Measurements from ENCODE around the gene ADGRG1.

Gene ADGRG1

DNA sequence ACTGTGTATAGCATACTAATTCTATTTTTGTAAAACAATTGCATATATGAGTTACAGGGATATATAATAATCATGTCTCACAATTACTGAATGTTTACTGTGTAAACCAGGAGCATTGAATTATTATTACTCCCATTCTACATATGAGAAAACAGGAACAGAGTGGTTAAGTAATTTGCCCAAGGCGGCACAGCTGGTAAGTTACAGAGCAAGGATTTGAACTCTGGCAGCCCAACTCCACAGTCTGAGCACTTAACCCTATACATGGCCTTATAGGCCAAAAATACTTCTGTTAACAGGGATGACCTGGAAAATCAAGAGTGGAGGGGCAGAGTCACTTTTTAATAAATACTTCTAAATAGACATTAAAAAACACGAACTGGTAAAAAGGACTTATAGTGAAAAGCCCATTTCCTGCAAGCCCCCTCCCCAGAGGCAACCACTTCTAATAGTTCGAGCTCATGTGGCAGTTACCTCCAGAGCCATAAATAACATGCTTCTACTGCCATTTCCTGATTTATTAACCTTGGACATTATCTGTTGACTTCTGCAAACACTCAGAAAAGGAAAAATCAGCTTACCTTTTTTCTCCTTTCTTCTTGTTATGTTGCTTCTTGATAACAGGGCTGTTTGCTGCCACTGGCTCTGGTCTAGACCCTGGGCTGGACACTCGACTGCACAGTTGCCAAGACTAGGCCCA, 22.1 kb upstream of the ADGRG1 start:
- DNase-seq (ENCODE audit: low spot score), result no peak

DNA sequence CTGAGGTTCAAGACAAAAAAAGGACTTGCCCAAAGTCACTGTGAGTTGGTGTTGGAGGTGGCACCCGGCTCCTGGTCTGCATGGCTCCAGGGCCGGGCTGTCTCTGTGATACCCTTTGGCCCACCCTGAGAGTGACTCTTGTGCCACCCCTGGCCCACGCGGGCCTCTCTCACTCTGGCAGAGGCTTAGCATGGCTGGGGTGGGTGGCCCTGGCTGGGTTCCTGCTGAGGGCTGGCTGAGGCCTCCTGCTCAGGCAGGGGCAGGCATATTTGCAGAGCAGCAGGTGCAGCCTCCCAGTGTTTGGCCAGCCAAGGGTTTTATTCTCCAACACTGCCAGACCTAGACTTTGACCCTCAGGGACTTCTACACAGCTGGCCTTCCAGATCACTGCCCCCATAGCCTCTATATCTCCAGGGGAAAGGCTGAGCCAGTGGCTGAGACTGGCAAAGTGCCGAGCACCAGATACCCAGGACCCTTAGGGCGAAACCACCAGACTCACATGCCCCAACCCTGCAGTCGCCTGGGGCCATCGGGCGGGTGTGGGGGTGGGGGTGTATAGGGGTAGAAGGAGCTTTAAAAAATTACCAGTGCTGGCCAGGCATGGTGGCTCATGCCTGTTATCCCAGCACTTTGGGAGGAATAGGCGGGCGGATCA, 21.5 kb upstream of the ADGRG1 start:
- DNase-seq (ENCODE audit: low spot score), result no peak

GRCh38 chr16:57607676-57608461, 20.6 kb upstream of the ADGRG1 start:
- no peak for DNase-seq (ENCODE audit: low spot score)

DNA sequence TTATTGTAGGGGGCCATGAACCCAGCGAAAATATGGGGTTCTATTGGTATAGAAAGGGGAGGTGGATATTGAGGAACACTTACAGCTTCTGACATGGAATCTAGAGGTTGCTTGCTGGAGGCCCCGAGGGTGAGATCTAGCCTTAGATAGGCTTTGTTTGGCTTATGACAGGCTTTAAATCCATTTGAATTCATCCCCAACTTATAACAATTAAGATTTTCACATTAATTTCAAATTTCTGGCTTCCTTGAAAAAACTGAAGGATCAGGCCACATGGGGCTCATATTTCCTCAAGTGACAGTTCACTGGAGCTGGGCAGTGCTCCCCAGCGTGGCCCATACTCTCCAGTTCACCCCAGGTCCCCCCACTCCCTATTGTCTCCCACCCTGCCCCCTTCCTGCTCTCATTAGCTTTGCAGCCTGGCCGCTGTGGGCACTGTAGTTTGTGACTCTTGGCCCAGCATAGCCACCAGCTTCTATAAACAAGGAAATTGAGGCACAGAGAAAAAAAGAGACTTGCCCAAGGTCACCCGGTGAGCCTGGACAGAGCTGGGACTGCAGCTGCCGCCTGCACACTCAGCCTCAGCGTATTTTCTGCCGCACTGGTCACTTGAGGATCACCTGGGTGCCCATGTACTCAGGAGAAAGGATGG, 19.8 kb upstream of the ADGRG1 start:
- no peak for DNase-seq (ENCODE audit: low spot score)

DNA sequence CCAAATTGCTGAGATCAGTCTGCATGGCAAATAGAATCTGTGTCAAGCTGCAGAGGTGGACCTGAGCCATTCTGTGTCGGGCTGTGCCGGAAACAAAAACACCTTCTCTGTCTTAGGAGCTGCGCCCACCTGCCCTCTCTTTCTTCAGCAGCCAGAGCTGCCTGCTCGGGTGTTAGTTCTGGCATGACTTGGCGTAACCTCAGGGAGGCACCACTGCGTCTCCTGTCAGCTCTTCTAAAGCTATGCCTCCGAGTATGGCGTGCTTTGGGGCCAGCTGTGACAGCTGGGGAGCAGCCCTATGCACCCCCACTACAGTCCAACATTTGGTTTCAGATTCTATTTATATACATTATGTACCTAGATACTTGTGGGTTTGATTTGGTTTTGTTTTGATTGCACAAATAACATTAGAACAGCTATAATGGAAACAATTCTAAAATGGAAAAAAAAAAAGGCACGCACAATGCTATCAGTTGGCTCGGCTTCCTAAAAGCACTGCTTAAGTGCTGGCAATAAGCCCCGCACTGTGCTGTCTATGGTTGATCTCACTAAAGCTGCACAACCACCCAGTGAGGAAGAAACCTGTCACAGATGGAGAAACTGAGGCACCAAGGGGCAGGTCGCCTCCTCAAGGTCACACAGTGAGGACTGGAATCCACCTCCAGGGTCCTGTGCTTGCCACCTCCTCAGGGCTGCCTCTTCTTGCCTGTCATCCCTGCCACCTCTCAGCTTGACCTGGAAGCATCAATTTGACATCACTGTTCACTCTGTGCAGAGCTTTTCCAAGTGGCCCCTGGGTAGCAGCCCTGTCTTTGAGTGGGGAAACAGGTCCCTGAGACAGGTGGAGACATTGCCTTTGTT, 18.7 kb upstream of the ADGRG1 start:
- no peak for DNase-seq (ENCODE audit: low spot score)

GRCh38 chr16:57610611-57611010, 17.8 kb upstream of the ADGRG1 start:
- no peak for DNase-seq (ENCODE audit: low spot score)

DNA sequence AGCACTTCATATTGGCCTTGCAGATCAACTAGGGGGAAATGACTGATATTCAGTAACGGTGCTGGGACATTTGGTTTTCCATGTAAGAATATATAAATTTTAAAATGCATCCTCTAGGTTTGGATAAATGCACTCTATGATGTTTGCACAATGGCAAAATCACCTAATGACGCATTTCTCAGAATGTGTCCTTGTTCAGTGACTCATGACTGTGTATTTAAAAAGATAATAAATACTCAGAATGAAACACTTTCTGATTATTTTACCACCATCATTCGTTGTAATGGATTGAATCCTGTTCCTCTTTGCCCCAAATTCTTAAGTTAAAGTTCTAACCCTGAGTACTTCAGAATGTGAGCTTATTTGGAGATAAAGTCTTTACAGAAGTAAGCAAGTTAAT, 17.2 kb upstream of the ADGRG1 start:
- DNase-seq (ENCODE audit: low spot score), result no peak

GRCh38 chr16:57611706-57612105, 16.7 kb upstream of the ADGRG1 start:
- no peak for DNase-seq (ENCODE audit: low spot score)

GRCh38 chr16:57612494-57612893, 15.9 kb upstream of the ADGRG1 start:
- no peak for DNase-seq (ENCODE audit: low spot score)

- DNase-seq (ENCODE audit: low spot score), result no peak
Measured at GRCh38 chr16:57613514-57613913, 14.9 kb upstream of the ADGRG1 start.

GRCh38 chr16:57614536-57614935, 13.9 kb upstream of the ADGRG1 start:
- DNase-seq (ENCODE audit: low spot score), result no peak

DNA sequence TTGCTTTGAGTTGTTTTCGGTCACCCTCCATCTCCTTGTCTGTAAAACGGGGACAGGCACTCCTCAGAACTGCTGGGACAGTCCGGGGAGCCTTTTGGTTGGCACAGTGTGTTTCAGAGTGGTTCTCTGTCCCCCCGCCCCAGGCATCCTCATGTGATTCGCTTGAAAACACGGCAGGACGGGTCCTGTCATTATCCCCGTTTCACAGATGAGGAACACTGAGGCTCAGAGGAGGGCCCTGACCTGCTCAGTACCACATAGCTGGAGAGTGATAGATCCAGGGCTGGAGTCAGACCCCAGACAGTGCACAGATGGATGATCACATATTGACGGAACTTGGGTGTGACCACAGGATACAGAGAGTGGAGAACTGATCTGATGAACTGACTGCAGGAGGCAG, 13.5 kb upstream of the ADGRG1 start:
- no peak for DNase-seq (ENCODE audit: low spot score)

DNA sequence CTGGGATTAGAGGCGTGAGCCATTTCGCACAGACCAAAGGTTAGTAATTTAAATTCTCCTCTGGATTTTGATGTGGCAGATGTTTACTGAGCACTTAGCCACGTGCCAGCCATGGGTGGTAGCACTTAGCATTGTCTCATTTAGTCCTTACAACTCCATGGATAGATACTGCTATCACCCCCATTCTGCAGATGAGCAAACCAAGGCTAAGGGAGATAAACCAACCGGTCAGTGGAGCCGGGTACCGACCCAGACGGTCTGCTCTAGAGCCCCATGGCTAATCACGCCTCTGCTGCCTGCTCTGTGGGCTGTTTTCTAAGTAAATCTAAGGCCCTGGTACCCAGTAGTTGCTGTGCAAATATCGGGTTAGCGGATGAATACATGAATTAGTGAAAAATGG, 12.6 kb upstream of the ADGRG1 start:
- no peak for DNase-seq (ENCODE audit: low spot score)

- DNase-seq (ENCODE audit: low spot score), result no peak
Measured at GRCh38 chr16:57616241-57616640, 12.2 kb upstream of the ADGRG1 start.

DNA sequence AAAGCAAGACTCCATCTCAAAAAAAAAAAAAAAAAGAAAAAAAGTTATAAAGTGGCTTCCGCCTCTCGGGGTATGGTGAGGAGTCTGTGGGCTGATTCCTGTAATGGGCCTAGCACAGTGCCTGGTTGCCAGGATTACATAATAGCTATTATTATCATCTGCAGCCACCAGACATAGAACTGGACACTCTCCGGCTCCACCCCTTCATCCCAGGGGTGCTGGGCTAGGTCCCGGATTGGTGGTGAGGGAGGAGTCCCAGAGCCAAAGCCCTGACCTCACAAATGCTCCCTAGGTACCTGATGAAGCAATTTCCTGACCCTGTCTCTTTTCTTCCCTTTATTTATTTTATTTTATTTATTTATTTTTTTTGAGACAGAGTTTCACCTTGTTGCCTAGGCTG, 11.6 kb upstream of the ADGRG1 start:
- no peak for DNase-seq (ENCODE audit: low spot score)

DNA sequence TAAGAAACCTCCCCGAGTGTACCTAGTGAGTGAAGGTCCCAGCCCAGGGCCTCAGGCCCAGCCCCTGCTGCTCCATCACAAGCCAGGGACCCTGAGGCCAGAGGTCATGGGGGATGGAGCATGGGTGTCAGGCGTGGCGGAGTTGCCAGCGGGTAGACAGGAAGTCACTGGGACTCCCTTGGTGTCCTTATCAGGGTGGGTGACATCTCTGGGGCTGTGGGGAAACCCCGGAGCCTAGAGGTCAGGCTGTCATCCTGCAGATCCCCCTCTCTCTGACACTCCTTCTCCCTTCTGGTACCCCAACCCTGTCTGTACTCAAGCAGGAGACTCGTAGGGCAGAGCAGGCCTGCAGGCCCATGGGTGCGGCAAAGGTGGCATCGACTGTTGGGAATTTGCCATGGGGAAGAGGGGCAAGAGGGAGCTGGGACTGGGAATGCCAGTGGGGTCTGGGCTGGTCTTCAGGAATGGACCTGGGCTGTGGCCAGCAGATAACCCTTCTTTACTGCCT, 10.8 kb upstream of the ADGRG1 start:
- DNase-seq (ENCODE audit: low spot score), result no peak

DNA sequence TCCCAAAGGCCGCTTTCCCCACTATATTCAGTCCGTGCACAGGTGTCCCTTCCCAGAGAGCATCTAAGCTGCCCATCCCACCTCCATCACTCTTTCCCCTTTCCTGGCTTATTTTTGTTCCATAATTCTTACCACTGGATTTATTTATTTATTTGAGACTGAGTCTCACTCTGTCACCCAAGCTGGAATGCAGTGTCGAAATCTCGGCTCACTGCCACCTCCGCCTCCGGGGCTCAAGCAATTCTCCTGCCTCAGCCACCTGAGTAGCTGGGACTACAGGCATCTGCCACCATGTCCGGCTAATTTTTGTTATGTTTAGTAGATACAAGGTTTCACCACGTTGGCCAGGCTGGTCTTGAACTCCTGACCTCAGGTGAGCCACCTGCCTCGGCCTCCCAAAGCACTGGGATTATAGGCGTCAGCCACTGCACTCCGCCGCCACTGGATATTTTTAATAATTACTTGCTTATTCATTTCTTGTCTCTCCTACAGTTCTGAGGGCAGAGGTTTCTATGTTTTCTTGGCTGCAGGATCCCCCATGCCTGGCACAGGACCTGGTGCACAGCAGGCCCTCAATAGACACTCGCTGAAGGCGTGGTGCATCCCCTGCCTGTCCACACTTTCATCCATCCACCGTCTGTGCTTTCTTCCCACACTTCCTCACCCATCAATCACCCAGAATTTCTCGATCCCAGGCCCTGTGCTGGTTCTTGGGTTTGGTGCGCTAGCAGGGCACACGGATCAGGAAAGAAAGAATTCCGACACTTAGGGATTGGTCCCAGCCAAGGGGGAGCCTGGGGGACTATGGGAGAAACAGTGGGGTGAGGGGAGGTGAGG, 9.9 kb upstream of the ADGRG1 start:
- no peak for DNase-seq (ENCODE audit: low spot score)

GRCh38 chr16:57619133-57619605, 9.3 kb upstream of the ADGRG1 start:
- DNase-seq (ENCODE audit: low spot score), result no peak

DNA sequence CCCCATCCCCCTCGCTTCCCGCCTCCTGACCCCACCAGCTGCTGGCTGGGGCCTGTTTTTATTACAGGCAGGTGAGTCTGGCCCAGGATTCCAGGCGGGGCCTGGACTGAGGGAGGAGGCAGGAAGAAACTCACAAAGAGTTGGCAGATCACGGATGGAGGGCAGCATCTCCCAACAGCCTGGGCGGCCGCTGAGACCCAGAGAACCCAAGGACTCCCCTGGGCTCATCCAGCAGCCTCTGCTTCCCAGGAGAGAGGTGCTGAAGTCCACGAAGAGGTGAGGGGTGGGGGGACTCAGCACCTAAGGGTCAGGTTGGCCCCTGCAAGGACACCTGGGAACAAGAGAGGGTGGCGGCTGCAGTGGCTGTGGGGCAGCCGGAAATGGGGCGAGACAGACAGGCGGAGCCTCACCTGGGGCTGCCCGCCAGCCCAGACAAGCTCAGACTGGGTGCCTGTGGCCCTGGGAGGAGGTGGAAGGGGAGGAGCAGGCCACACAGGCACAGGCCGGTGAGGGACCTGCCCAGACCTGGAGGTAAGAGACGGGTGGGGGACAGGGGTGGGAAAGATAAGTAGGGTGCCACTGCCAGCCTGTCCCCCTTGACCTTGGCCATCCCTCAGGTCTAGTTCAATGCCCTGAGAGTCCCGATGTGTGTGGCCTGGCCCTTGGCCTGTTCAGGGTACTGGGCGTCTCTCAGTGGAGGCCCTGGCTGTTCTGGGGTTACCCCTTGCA, 8.7 kb upstream of the ADGRG1 start:
- DNase-seq (ENCODE audit: low spot score), result no peak
